GM23248 (cell line): Measurements from ENCODE around the gene MICOS13. TPM values are rescaled to one million over a fixed set of nuclear protein-coding genes. Genes with fewer than 3 reads are reported as not detected.

ENCODE experiments used
- DNase-seq: peaks from one replicate; pipeline ENCODE4 v3.0.0-alpha.2; 2015
- H2AFZ ChIP-seq: fragments of 200-600 bp; sonication (generic); 2 replicates; pipeline ENCODE4 v1.6.1; 2016; ENCODE audit warnings: antibody characterized with exemption
- H3F3A ChIP-seq: fragments of 200-600 bp; sonication (generic); 2 replicates; pipeline ENCODE4 v1.6.1; 2016; ENCODE audit warnings: mild to moderate bottlenecking, antibody characterized with exemption, mixed run types; ENCODE audit not compliant: insufficient read depth
- H3K27ac ChIP-seq: fragments of 200-600 bp; sonication (generic); 2 replicates; pipeline ENCODE4 v1.5.1; 2016; ENCODE audit warnings: mild to moderate bottlenecking
- H3K27me3 ChIP-seq: fragments of 200-600 bp; sonication (generic); replicated peaks from 2 replicates; pipeline ENCODE4 v1.6.1; 2016; ENCODE audit warnings: mild to moderate bottlenecking; ENCODE audit not compliant: insufficient read depth
- H3K36me3 ChIP-seq: fragments of 200-600 bp; sonication (generic); 2 replicates; pipeline ENCODE4 v1.6.1; 2016; ENCODE audit warnings: low read depth, mild to moderate bottlenecking
- H3K4me1 ChIP-seq: fragments of 200-600 bp; sonication (generic); 2 replicates; pipeline ENCODE4 v1.6.1; 2016; ENCODE audit warnings: mild to moderate bottlenecking; ENCODE audit not compliant: insufficient read depth
- H3K4me2 ChIP-seq: fragments of 200-600 bp; sonication (generic); one replicate; pipeline ENCODE4 v1.6.1; 2016; ENCODE audit warnings: mild to moderate bottlenecking; ENCODE audit not compliant: unreplicated experiment
- H3K4me3 ChIP-seq: fragments of 200-600 bp; sonication (generic); 2 replicates; pipeline ENCODE4 v1.5.1; 2016; ENCODE audit warnings: mild to moderate bottlenecking
- H3K79me2 ChIP-seq: fragments of 200-600 bp; sonication (generic); 2 replicates; pipeline ENCODE4 v1.6.1; 2016; ENCODE audit warnings: mild to moderate bottlenecking; ENCODE audit not compliant: insufficient read depth
- H3K9ac ChIP-seq: fragments of 200-600 bp; sonication (generic); 2 replicates; pipeline ENCODE4 v1.6.1; 2016; ENCODE audit warnings: mild to moderate bottlenecking
- H3K9me2 ChIP-seq: fragments of 200-600 bp; sonication (generic); 2 replicates; pipeline ENCODE4 v1.6.1; 2016; ENCODE audit warnings: mixed run types, mild to moderate bottlenecking, moderate library complexity; ENCODE audit not compliant: insufficient read depth
- H3K9me3 ChIP-seq: fragments of 200-600 bp; sonication (generic); one replicate; pipeline ENCODE4 v1.6.1; 2017; ENCODE audit warnings: low read depth
- H4K20me1 ChIP-seq: fragments of 200-600 bp; sonication (generic); 2 replicates; pipeline ENCODE4 v1.6.0; 2016; ENCODE audit not compliant: insufficient read depth
- EZH2 ChIP-seq: fragments of 200-600 bp; sonication (generic); IDR thresholded peaks from 2 replicates; pipeline ENCODE4 v1.6.1; 2018; ENCODE audit warnings: antibody characterized with exemption, mild to moderate bottlenecking; ENCODE audit not compliant: insufficient read depth, poor library complexity, severe bottlenecking
- EZH2phosphoT487 ChIP-seq: fragments of 200-600 bp; sonication (generic); IDR thresholded peaks from 2 replicates; pipeline ENCODE4 v1.6.1; 2018; ENCODE audit warnings: antibody characterized with exemption, moderate library complexity, mild to moderate bottlenecking, low read depth; ENCODE audit not compliant: insufficient read depth
- WGBS, 2 experiments: methylation state at CpG; one replicate each; pipeline ENCODE4 v1.1.6; 2015 to 2017; ENCODE audit warnings: low lambda C conversion rate in 2 of 2, low coverage in 1 of 2; ENCODE audit errors: missing lambda C conversion rate in 2 of 2; 5-methylcytosine and 5-hydroxymethylcytosine counted together
- in situ Hi-C: fragments of 300-500 bp; cut with MboI; formaldehyde crosslinking; loops from 2 replicates; pipeline ENCODE4 v1.15.0; 2020
- polyA plus RNA-seq: library from polyadenylated mRNA; unstranded; fragments of >200 nt; fragmentation: Nextera tagmentation; extraction: Ambion mirVana; gene quantifications from 2 replicates; pipeline ENCODE4 v1.2.1, GENCODE V29; 2016
- total RNA-seq: library from RNA; depleted of rRNA; stranded (reverse); fragments of >200 nt; shearing (Covaris generic); gene quantifications from 2 replicates; pipeline ENCODE4 v1.2.3, GENCODE V29; 2014

MICOS13 gene
- total and polyA plus RNA-seq, 2 experiments from 2014 or later, result 44.5 to 147 TPM

GRCh38 chr19:5707576-5708575 lies 27.6 kb upstream of the MICOS13 start:
- H3K27me3 ChIP-seq, result no peaks in the 10 kb centered on the region
- H3K9ac ChIP-seq, result no peak overlapping the region
- peaks cover 36% of the 10 kb centered on the region for H3K36me3 ChIP-seq
- H3K9me3 ChIP-seq, result no peaks in the 10 kb centered on the region
- H3K27ac ChIP-seq, result no peak overlapping the region
- H4K20me1 ChIP-seq, result no peaks in the 10 kb centered on the region
- peaks cover 30% of the 10 kb centered on the region for H3K79me2 ChIP-seq
- WGBS, 2 experiments, result 92 to 95% methylated on average over 34 to 35 of the region's 37 CpGs
- no peaks in the 10 kb centered on the region for H3F3A ChIP-seq
- H3K4me1 ChIP-seq, result no peaks in the 10 kb centered on the region
- H3K4me3 ChIP-seq, result no peak overlapping the region
- DNase-seq, result no peak
- H3K4me2 ChIP-seq, result no peak overlapping the region
- no peak overlapping the region for H2AFZ ChIP-seq
- H3K9me2 ChIP-seq, result no peaks in the 10 kb centered on the region
- no peak for TF ChIP-seq EZH2phosphoT487
- TF ChIP-seq EZH2, result no peak
- in situ Hi-C loops, result no loop called here

- in situ Hi-C loops, result no loop called here
These were observed 26.7 kb upstream of the MICOS13 start for GRCh38 chr19:5706876-5707573.

DNA sequence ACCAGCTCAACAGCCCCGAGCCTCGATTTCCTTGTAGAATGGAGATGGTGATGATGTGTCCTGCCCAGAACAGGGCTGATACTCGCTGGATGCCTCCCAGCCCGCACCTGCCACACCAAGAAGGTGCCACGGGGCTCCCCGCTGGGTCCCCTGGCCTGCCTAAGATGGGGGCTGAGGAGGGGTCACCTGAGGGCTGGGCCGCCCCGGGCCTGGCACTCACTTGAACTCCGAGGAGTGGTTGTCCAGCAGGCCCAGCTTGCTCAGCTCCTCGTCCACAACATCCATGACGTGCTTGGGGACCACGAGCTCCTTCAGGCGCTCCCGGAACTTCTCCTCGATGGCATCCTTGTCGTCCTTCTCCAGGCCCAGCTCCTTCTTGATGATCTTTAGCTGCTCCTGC lies 25.2 kb upstream of the MICOS13 start:
- H3K9me3 ChIP-seq, result no peaks in the 10 kb centered on the region
- H3K4me3 ChIP-seq, result no peak overlapping the region
- peaks cover 1% of the 10 kb centered on the region; the same call in 1 of the 2 replicates for H3F3A ChIP-seq
- no peak overlapping the region for H2AFZ ChIP-seq
- H3K4me1 ChIP-seq, result no peaks in the 10 kb centered on the region
- H3K27me3 ChIP-seq, result no peaks in the 10 kb centered on the region
- H4K20me1 ChIP-seq, result no peaks in the 10 kb centered on the region
- H3K4me2 ChIP-seq, result no peak overlapping the region
- peaks cover 18% of the 10 kb centered on the region; the same call in 1 of the 2 replicates for H3K79me2 ChIP-seq
- TF ChIP-seq EZH2phosphoT487 (no peak), EZH2 (no peak)
- 79 to 81% methylated on average over 16 of the region's 16 CpGs for WGBS, 2 experiments
- peaks cover 18% of the 10 kb centered on the region; the same call in 1 of the 2 replicates for H3K36me3 ChIP-seq
- no peak for DNase-seq
- no peak overlapping the region for H3K9ac ChIP-seq
- in situ Hi-C loops, result no loop called here
- H3K9me2 ChIP-seq, result no peaks in the 10 kb centered on the region
- H3K27ac ChIP-seq, result no peak overlapping the region

More at GRCh38 chr19:5706876-5707573, 26.7 kb upstream of the MICOS13 start:
- Histone ChIP-seq H4K20me1 (no peaks in the 10 kb centered on the region), H3K27me3 (no peaks in the 10 kb centered on the region), H3K9me2 (no peaks in the 10 kb centered on the region), H3K27ac (no peak overlapping the region), H3K9ac (no peak overlapping the region), H2AFZ (no peak overlapping the region), H3K4me1 (no peaks in the 10 kb centered on the region), H3F3A (no peaks in the 10 kb centered on the region), H3K4me3 (no peak overlapping the region), H3K79me2 (peaks cover 22% of the 10 kb centered on the region), H3K9me3 (no peaks in the 10 kb centered on the region), H3K4me2 (no peak overlapping the region), H3K36me3 (peaks cover 27% of the 10 kb centered on the region)
- 93 to 94% methylated on average over 35 of the region's 35 CpGs for WGBS, 2 experiments
- TF ChIP-seq EZH2 (no peak), EZH2phosphoT487 (no peak)
- no peak for DNase-seq
